Heart left ventricle (tissue), 16 donors: ENCODE measurements around the gene PP2D1. TPM values are rescaled to one million over a fixed set of nuclear protein-coding genes. Genes with fewer than 3 reads are reported as not detected.
"Not testable (repeated sequence)": the region's sequence is repeated elsewhere in the genome, so short reads cannot be mapped to it uniquely, and the experiment has no call there.

ENCODE experiments used
- ATAC-seq, 4 donors: fragments of 200-7000 bp; cut with Tn5 transposase; one replicate each; pipeline ENCODE4 v1.9.1; 2020 to 2022; ENCODE audit warnings: moderate library complexity in 4 of 4, mild to moderate bottlenecking in 3 of 4, moderate number of reproducible peaks in 1 of 4
- DNase-seq, 5 donors: peaks; one replicate each; pipeline ENCODE4 v3.0.0-alpha.2; 2020
- H3K27ac ChIP-seq, 12 donors: fragments of 200-600 bp; sonication (generic) in 4 of 12; one replicate each; pipeline versions ENCODE4 v1.5.0 to v1.8.0; 2016 to 2022; ENCODE audit warnings: mild to moderate bottlenecking in 2 of 12
- H3K27me3 ChIP-seq, 9 donors: fragments of 200-600 bp; sonication (generic) in 2 of 9; one replicate each; pipeline versions ENCODE4 v1.5.1 to v1.8.0; 2016 to 2022; ENCODE audit warnings: mild to moderate bottlenecking in 3 of 9
- H3K36me3 ChIP-seq, 9 donors: fragments of 200-600 bp; sonication (generic) in 2 of 9; one replicate each; pipeline versions ENCODE4 v1.5.0 to v1.8.0; 2018 to 2022; ENCODE audit warnings: mild to moderate bottlenecking in 2 of 9
- H3K4me1 ChIP-seq, 12 donors: fragments of 200-600 bp; sonication (generic) in 4 of 12; one replicate each; pipeline versions ENCODE4 v1.5.0 to v1.8.0; 2016 to 2022; ENCODE audit warnings: mild to moderate bottlenecking in 3 of 12
- H3K4me3 ChIP-seq, 12 donors: fragments of 200-600 bp; sonication (generic) in 4 of 12; one replicate each; pipeline versions ENCODE4 v1.5.0 to v1.8.0; 2017 to 2022; ENCODE audit warnings: mild to moderate bottlenecking in 9 of 12, moderate library complexity in 4 of 12
- H3K9me3 ChIP-seq, 12 donors: fragments of 200-600 bp; sonication (generic) in 4 of 12; one replicate each; pipeline versions ENCODE4 v1.5.0 to v1.8.0; 2016 to 2022; ENCODE audit warnings: mild to moderate bottlenecking in 1 of 12
- CTCF ChIP-seq, 12 donors: fragments of 200-600 bp; sonication (generic) in 4 of 12; IDR thresholded peaks; one replicate each; pipeline versions ENCODE4 v1.5.0 to v1.8.0; 2018 to 2022; ENCODE audit warnings: antibody characterized with exemption in 12 of 12, mild to moderate bottlenecking in 5 of 12
- POLR2A ChIP-seq, 2 donors: fragments of 450-650 bp; IDR thresholded peaks; one replicate each; pipeline ENCODE4 v1.6.1; 2017; ENCODE audit warnings: antibody characterized with exemption in 2 of 2, mild to moderate bottlenecking in 2 of 2, moderate library complexity in 2 of 2
- WGBS, 4 donors: extraction: QIAGEN DNeasy Blood & Tissue Kit in 2 of 4; methylation state at CpG; one replicate each; pipeline versions ENCODE4 v1.1.5 to v1.1.7; 2013 to 2018; 5-methylcytosine and 5-hydroxymethylcytosine counted together
- intact Hi-C, 10 donors: fragments of 100-400 bp; cut with DNase I; formaldehyde crosslinking; loops; one replicate each; pipeline versions ENCODE4 v1.11.1 to v1.14.2; 2022
- polyA plus RNA-seq, 2 donors: library from polyadenylated mRNA; stranded (reverse); fragments of 200-250 nt; gene quantifications; one replicate each; pipeline ENCODE4 v1.2.3, GENCODE V29; 2013
- total RNA-seq, 9 donors: library from RNA; depleted of rRNA in 2 of 9; stranded (reverse); fragments of >200 nt in 2 of 9; fragmentation: NEBNext Ultra II Directional in 3 of 9; extraction: Animal tissue kit (Norgen Biotek cat#: 25700) in 3 of 9; gene quantifications; one replicate each; pipeline versions ENCODE4 v1.1.0 to v1.2.4, GENCODE V29; 2016 to 2023
- donor health status: ischemic (EF 13 %, LVEDD 7.1; RV severe dilation, severe dysfunction).
- donor health status: healthy with polysubstance abuse.
- donor health status: DM: no; HTN: yes; CAD: no.
- donor health status: DM: no; HTN: no; CAD: no.
- donor health status: ischemic (EF 25% LVEDD 6.9; RV normal size, moderate dysfunction).
- donor health status: ischemic (EF 25% LVEDD 5.7; RV mildly dilated, moderate dysfunction).
- donor health status: healthy.
- donor health status: DM: yes; HTN: yes; CAD: no.
- donor health status: ischemic (EF 35%, LVEDD 5.7; RV mildly dilated, moderate dysfunction).
- donor health status: nonischemic (EF 11% LVEDD 7.7; RV severe dilation, severe dysfunction).
- donor health status: DM: yes; HTN: yes; CAD: no.
- donor health status: PGD.
- donor health status: ischemic (EF 29% LVEDD 5.4; RV normal size, mild dysfunction).
- donor health status: nonischemic (EF 23%, LVEDD 6.1; RV moderate dilation, normal function).

PP2D1 gene
- total and polyA plus RNA-seq, 11 donors: not detected

GRCh38 chr3:20037255-20037996, 25.4 kb upstream of the PP2D1 start:
- H3K27me3 ChIP-seq: no peaks in the 10 kb centered on the region
- WGBS, 4 donors: 80 to 98% (median 86%) methylated on average over 1 of the region's 1 CpG
- intact Hi-C loops: loop anchor here in 5 of 10 donors (5.0 to 10.0 kb wide), 5 partner anchors 45 to 153 kb away; partner anchors contain the start of genes RAB5A (in 2 of the 5) and SGO1 (in 1 of the 5)

DNA sequence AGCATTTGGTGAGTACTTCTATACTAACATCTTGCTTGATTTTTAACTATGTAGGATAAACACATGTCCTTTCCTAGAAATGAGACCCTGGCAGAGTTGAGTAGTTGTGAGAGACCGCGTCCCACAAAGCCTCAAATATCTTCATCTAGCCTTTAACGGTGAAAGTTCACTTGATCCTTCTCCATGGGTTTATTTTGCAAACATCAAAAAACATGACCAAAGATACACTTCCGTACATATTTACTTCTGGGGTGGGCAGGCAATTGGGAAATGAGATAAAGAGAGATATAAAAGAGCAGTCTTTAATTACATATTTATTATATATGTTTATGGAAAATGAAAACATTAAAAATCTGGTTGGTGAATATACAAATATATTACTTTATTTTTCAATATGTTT, 23.0 kb upstream of the PP2D1 start:
- TF ChIP-seq CTCF (IDR thresholded peaks at IDR 0.05) (no peak), POLR2A (IDR thresholded peaks at IDR 0.05) (no peak)
- intact Hi-C loops: loop anchor here in 5 of 10 donors (5.0 to 10.0 kb wide), 5 partner anchors 47 to 152 kb away; partner anchors contain the start of genes RAB5A (in 2 of the 5) and SGO1 (in 1 of the 5)
- Histone ChIP-seq H3K4me3 (no peak overlapping the region), H3K9me3 (no peaks in the 10 kb centered on the region), H3K27ac (no peak overlapping the region), H3K27me3 (no peaks in the 10 kb centered on the region), H3K36me3 (no peaks in the 10 kb centered on the region), H3K4me1 (peaks cover 0 to 16% (median 8%) of the 10 kb centered on the region in 12 donors)
- DNase-seq (no peak), ATAC-seq (no peak)
- 94 to 95% (median 95%) methylated on average over 4 of the region's 4 CpGs for WGBS, 4 donors

More at GRCh38 chr3:20037255-20037996, 25.4 kb upstream of the PP2D1 start:
- TF ChIP-seq POLR2A (IDR thresholded peaks at IDR 0.05): no peak
- peak in 1 of 12 donors; percentile 26 for TF ChIP-seq CTCF (IDR thresholded peaks at IDR 0.05)
- Histone ChIP-seq H3K27ac (peak overlapping the region in 2 of 12 donors; percentile 97), H3K9me3 (no peaks in the 10 kb centered on the region), H3K4me3 (no peak overlapping the region), H3K4me1 (peaks cover 0 to 26% (median 17%) of the 10 kb centered on the region in 12 donors), H3K36me3 (no peaks in the 10 kb centered on the region)
- DNase-seq (no peak), ATAC-seq (no peak)

DNA sequence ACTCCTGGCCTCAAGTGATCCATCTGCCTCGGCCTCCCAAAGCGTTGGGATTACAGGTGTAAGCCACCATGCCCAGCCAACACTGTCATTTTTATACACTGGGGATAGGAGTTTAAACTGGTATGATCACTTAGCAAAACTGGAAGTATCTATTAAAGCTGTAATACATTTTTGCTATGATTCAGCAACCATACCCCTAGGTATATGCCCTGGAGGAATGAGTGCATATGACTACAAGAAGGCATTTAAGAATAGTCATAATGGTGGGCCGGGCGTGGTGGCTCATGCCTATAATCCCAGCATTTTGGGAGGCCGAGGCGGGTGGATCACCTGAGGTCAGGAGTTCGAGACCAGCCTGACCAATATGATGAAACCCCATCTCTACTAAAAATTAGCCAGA, 19.9 kb upstream of the PP2D1 start:
- not testable (repeated sequence) for H3K27ac ChIP-seq, H3K27me3 ChIP-seq, H3K4me1 ChIP-seq, H3K9me3 ChIP-seq, ATAC-seq, H3K36me3 ChIP-seq, H3K4me3 ChIP-seq, DNase-seq
- intact Hi-C loops: loop anchor here in 1 of 10 donors (10.0 kb wide), 1 partner anchor 147 kb away; no protein-coding TSS in a partner anchor
- WGBS, 4 donors: 95 to 98% (median 96%) methylated on average over 7 of the region's 7 CpGs

- no peaks in the 10 kb centered on the region for H3K27me3 ChIP-seq
- H3K9me3 ChIP-seq: no peaks in the 10 kb centered on the region
- H3K4me3 ChIP-seq: no peak overlapping the region
- WGBS, 4 donors: 90 to 93% (median 92%) methylated on average over 7 of the region's 7 CpGs
- H3K36me3 ChIP-seq: no peaks in the 10 kb centered on the region
- intact Hi-C loops: no loop called here
- DNase-seq: no peak
- no peak overlapping the region for H3K27ac ChIP-seq
- H3K4me1 ChIP-seq: peaks cover 0 to 17% (median 6%) of the 10 kb centered on the region in 12 donors
- TF ChIP-seq CTCF (IDR thresholded peaks at IDR 0.05): no peak
- TF ChIP-seq POLR2A (IDR thresholded peaks at IDR 0.05): no peak
- ATAC-seq: no peak
Observed at GRCh38 chr3:20028905-20029331, 16.9 kb upstream of the PP2D1 start.
